H1 (cell line): ENCODE results near the gene SLC25A21. TPM values are rescaled to one million over a fixed set of nuclear protein-coding genes. Genes with fewer than 3 reads are reported as not detected.
"Not testable (repeated sequence)": the region's sequence is repeated elsewhere in the genome, so short reads cannot be mapped to it uniquely, and the experiment has no call there.

Experiments
- CTCF ChIA-PET: fragments of 300-600 bp; sonication (Branson Sonifier 250); formaldehyde crosslinking; loops from one replicate; lab custom pipeline; 2021; ENCODE audit not compliant: partially characterized antibody; lab: Charles Lee
- POLR2A ChIA-PET: fragments of 300-600 bp; sonication (Branson Sonifier 250); formaldehyde crosslinking; loops from one replicate; lab custom pipeline; 2021; ENCODE audit warnings: inconsistent platforms; ENCODE audit not compliant: partially characterized antibody; lab: Charles Lee
- DNase-seq, 2 experiments: peaks; one replicate each; pipeline versions ENCODE4 v3.0.0 to v3.0.0-alpha.2; 2010 to 2022; ENCODE audit warnings: low spot score in 2 of 2, low read depth in 1 of 2, mixed read lengths in 1 of 2
- FAIRE-seq: peaks from 2 replicates; lab custom pipeline; 2011; peaks lifted over from hg19 to GRCh38; lab: Jason Lieb, UNC
- H2AFZ ChIP-seq: 2 replicates; pipeline ENCODE4 v1.8.1; 2012; ENCODE audit warnings: low read length, inconsistent platforms
- H2AK5ac ChIP-seq: 2 replicates; pipeline ENCODE4 v1.6.1; 2013; ENCODE audit warnings: low read depth, low read length
- H2BK120ac ChIP-seq: replicated peaks from 2 replicates; pipeline ENCODE3; 2013; ENCODE audit warnings: low read depth, low read length, inconsistent platforms
- H2BK12ac ChIP-seq: 2 replicates; pipeline ENCODE4 v1.6.1; 2013; ENCODE audit warnings: low read depth, low read length
- H2BK15ac ChIP-seq: 2 replicates; pipeline ENCODE4 v1.6.1; 2013; ENCODE audit warnings: low read length
- H2BK20ac ChIP-seq: 2 replicates; pipeline ENCODE4 v1.6.1; 2013; ENCODE audit warnings: low read length
- H2BK5ac ChIP-seq: 2 replicates; pipeline ENCODE4 v1.6.1; 2013; ENCODE audit warnings: low read depth, low read length
- H3K14ac ChIP-seq: 2 replicates; pipeline ENCODE4 v1.6.1; 2013; ENCODE audit warnings: inconsistent platforms; ENCODE audit not compliant: insufficient read length
- H3K18ac ChIP-seq: 2 replicates; pipeline ENCODE4 v1.6.1; 2013; ENCODE audit warnings: low read length; ENCODE audit errors: extremely low read depth
- H3K23ac ChIP-seq: 2 replicates; pipeline ENCODE4 v1.6.1; 2013; ENCODE audit warnings: inconsistent platforms; ENCODE audit not compliant: insufficient read length
- H3K23me2 ChIP-seq: 2 replicates; pipeline ENCODE4 v1.6.1; 2013; ENCODE audit warnings: low read depth, low read length
- H3K27ac ChIP-seq: 2 replicates; pipeline ENCODE4 v1.6.1; 2011; ENCODE audit warnings: low read depth, low read length, inconsistent platforms
- H3K27me3 ChIP-seq, 4 experiments: replicated peaks in 1 of 4; 1 replicate in 1 of 4; 2 replicates in 3 of 4; pipeline versions ENCODE4 v1.6.1 to v1.8.1; 2011 to 2013; ENCODE audit warnings: low read length in 3 of 4, mild to moderate bottlenecking in 3 of 4, inconsistent platforms in 2 of 4, mixed read lengths in 2 of 4, moderate library complexity in 1 of 4; ENCODE audit not compliant: control insufficient read depth in 3 of 4, insufficient read depth in 3 of 4; ENCODE audit errors: extremely low read depth in 1 of 4
- H3K36me3 ChIP-seq, 4 experiments: 2 replicates each; pipeline versions ENCODE4 v1.6.1 to v1.8.1; 2011 to 2013; ENCODE audit warnings: mild to moderate bottlenecking in 4 of 4, low read length in 3 of 4, moderate library complexity in 2 of 4, control low read depth in 1 of 4, inconsistent platforms in 1 of 4; ENCODE audit not compliant: insufficient read depth in 4 of 4, control insufficient read depth in 2 of 4
- H3K4ac ChIP-seq: replicated peaks from 2 replicates; pipeline ENCODE3; 2013; ENCODE audit warnings: low read length, low read depth, mixed read lengths, inconsistent platforms; ENCODE audit not compliant: insufficient read length
- H3K4me1 ChIP-seq, 4 experiments: replicated peaks in 1 of 4; 1 replicate in 1 of 4; 2 replicates in 3 of 4; pipeline versions ENCODE4 v1.6.1 to v1.8.1; 2011 to 2013; ENCODE audit warnings: low read length in 3 of 4, inconsistent platforms in 2 of 4, mixed read lengths in 1 of 4; ENCODE audit not compliant: insufficient read depth in 4 of 4, control insufficient read depth in 3 of 4
- H3K4me2 ChIP-seq, 2 experiments: 2 replicates each; pipeline versions ENCODE4 v1.6.1 to v1.8.1; 2011 to 2013; ENCODE audit warnings: low read depth in 2 of 2, low read length in 2 of 2, control low read depth in 1 of 2, inconsistent platforms in 1 of 2, mild to moderate bottlenecking in 1 of 2; ENCODE audit not compliant: insufficient read depth in 1 of 2
- H3K4me3 ChIP-seq, 4 experiments: fragments of 200-600, 300-600 bp in 1 of 4; sonication (generic), shearing (Covaris generic), sonication (Bioruptor Twin) in 1 of 4; 2 replicates each; pipeline versions ENCODE4 v1.5.1 to v1.8.1; 2011 to 2016; ENCODE audit warnings: low read length in 4 of 4, low read depth in 3 of 4, control low read depth in 2 of 4, inconsistent platforms in 2 of 4, mild to moderate bottlenecking in 2 of 4, mixed read lengths in 1 of 4, moderate library complexity in 1 of 4; ENCODE audit not compliant: insufficient read depth in 2 of 4; ENCODE audit errors: extremely low read depth in 1 of 4
- H3K56ac ChIP-seq: replicated peaks from 2 replicates; pipeline ENCODE3; 2013; ENCODE audit warnings: low read depth, mild to moderate bottlenecking, mixed read lengths, low read length, inconsistent platforms; ENCODE audit not compliant: insufficient read length
- H3K79me1 ChIP-seq: 2 replicates; pipeline ENCODE4 v1.6.1; 2013; ENCODE audit warnings: low read depth, low read length, control low read depth
- H3K79me2 ChIP-seq, 2 experiments: 2 replicates each; pipeline versions ENCODE4 v1.6.1 to v1.8.1; 2012 to 2013; ENCODE audit warnings: low read length in 2 of 2, mild to moderate bottlenecking in 2 of 2, inconsistent platforms in 1 of 2; ENCODE audit not compliant: insufficient read depth in 2 of 2, control insufficient read depth in 1 of 2
- H3K9ac ChIP-seq, 4 experiments: replicated peaks in 1 of 4; 1 replicate in 1 of 4; 2 replicates in 3 of 4; pipeline versions ENCODE4 v1.6.1 to v1.8.1; 2011 to 2013; ENCODE audit warnings: low read depth in 3 of 4, low read length in 3 of 4, control low read depth in 2 of 4, mild to moderate bottlenecking in 2 of 4, moderate library complexity in 2 of 4, inconsistent platforms in 1 of 4; ENCODE audit errors: extremely low read depth in 1 of 4
- H3K9me3 ChIP-seq, 2 experiments: 2 replicates each; pipeline versions ENCODE4 v1.6.1 to v1.8.1; 2012 to 2013; ENCODE audit warnings: mild to moderate bottlenecking in 2 of 2, moderate library complexity in 2 of 2, control low read depth in 1 of 2, inconsistent platforms in 1 of 2, low read depth in 1 of 2, low read length in 1 of 2, mixed read lengths in 1 of 2; ENCODE audit not compliant: insufficient read depth in 2 of 2
- H4K20me1 ChIP-seq, 2 experiments: replicated peaks in 1 of 2; 2 replicates each; pipeline versions ENCODE3 to v1.8.1; 2011 to 2013; ENCODE audit warnings: inconsistent platforms in 2 of 2, low read length in 2 of 2, mild to moderate bottlenecking in 1 of 2; ENCODE audit not compliant: insufficient read depth in 2 of 2, control insufficient read depth in 1 of 2
- H4K5ac ChIP-seq: 2 replicates; pipeline ENCODE4 v1.6.1; 2013; ENCODE audit warnings: low read length, low read depth, mixed read lengths, inconsistent platforms; ENCODE audit not compliant: insufficient read length
- H4K8ac ChIP-seq: 2 replicates; pipeline ENCODE4 v1.8.0; 2013; ENCODE audit warnings: mild to moderate bottlenecking, moderate library complexity, low read length, inconsistent platforms; ENCODE audit not compliant: insufficient read depth; ENCODE audit errors: extremely low read depth
- H4K91ac ChIP-seq: replicated peaks from 2 replicates; pipeline ENCODE3; 2013; ENCODE audit warnings: low read length, mixed read lengths, inconsistent platforms; ENCODE audit not compliant: insufficient read length
- CBX5 ChIP-seq: fragments of 300-800, 300-1000 bp; sonication (generic); IDR thresholded peaks from 2 replicates; pipeline ENCODE4 v1.7.1; 2016; ENCODE audit warnings: antibody characterized with exemption, low read length, low read depth
- GABPA ChIP-seq: IDR thresholded peaks from 2 replicates; pipeline ENCODE4 v1.6.1; 2011; ENCODE audit warnings: mild to moderate bottlenecking, low read length, moderate library complexity, borderline replicate concordance; ENCODE audit not compliant: insufficient read depth
- JUN ChIP-seq: IDR thresholded peaks from 2 replicates; pipeline ENCODE4 v1.6.1; 2011; ENCODE audit warnings: low read depth, mild to moderate bottlenecking, improper control_type of control experiment, low read length
- JUND ChIP-seq: IDR thresholded peaks from 2 replicates; pipeline ENCODE4 v1.6.1; 2011; ENCODE audit warnings: mild to moderate bottlenecking, improper control_type of control experiment, low read length
- PHF8 ChIP-seq: fragments of 200-600 bp; sonication (generic); conservative IDR thresholded peaks from 2 replicates; pipeline ENCODE4 v1.7.1; 2012; ENCODE audit warnings: low read depth, mild to moderate bottlenecking, inconsistent platforms, low read length, moderate library complexity
- RXRA ChIP-seq: IDR thresholded peaks from 2 replicates; pipeline ENCODE4 v1.6.1; 2011; ENCODE audit warnings: low read depth, mild to moderate bottlenecking, low read length, moderate library complexity; ENCODE audit not compliant: insufficient read depth
- TEAD4 ChIP-seq: IDR thresholded peaks from 2 replicates; pipeline ENCODE4 v1.6.1; 2012; ENCODE audit warnings: low read depth, low read length, inconsistent platforms, mixed read lengths
- WGBS, 2 experiments: shearing (Covaris generic) in 1 of 2; methylation state at CpG; one replicate each; pipeline versions ENCODE4 v1.1.6 to v1.1.7; 2013 to 2015; ENCODE audit warnings: low lambda C conversion rate in 2 of 2, mixed read lengths in 2 of 2, inconsistent platforms in 1 of 2, low coverage in 1 of 2, missing lambda C conversion rate in 1 of 2; ENCODE audit not compliant: insufficient replicate concordance in 2 of 2, insufficient coverage in 1 of 2, insufficient read length in 1 of 2; ENCODE audit errors: extremely low coverage in 1 of 2, missing lambda C conversion rate in 1 of 2; 5-methylcytosine and 5-hydroxymethylcytosine counted together
- polyA plus RNA-seq, 7 experiments: library from polyadenylated mRNA; depleted of rRNA in 3 of 7; stranded (reverse) in 5 of 7; unstranded in 2 of 7; fragments of >200 nt in 5 of 7; fragments of 200-250 nt in 2 of 7; gene quantifications; 1 replicate in 5 of 7; 2 replicates in 1 of 7; 4 replicates in 1 of 7; pipeline versions ENCODE4 v1.2.1 to v1.2.3, GENCODE V29; 2011 to 2013; ENCODE audit warnings: missing spikeins in 2 of 7, mixed read lengths in 2 of 7
- total RNA-seq: library from RNA; stranded (reverse); fragmentation: NEBNext Ultra II Directional; extraction: Animal tissue kit (Norgen Biotek cat#: 25700); gene quantifications from 2 replicates; pipeline ENCODE4 v1.2.1, GENCODE V29; 2021

Gene SLC25A21
- total and polyA plus RNA-seq, 2 of the 8 experiments (the other 6 are each of a cell fraction or from before 2014, with no cell fraction given) = 6.9 to 15.7 TPM

- no peak for TF ChIP-seq PHF8
- no peak for TF ChIP-seq TEAD4
- TF ChIP-seq JUND = no peak
- TF ChIP-seq RXRA = no peak
- no peak for TF ChIP-seq GABPA
- no peak for TF ChIP-seq CBX5
- no peak for TF ChIP-seq JUN
These were observed 355.9 kb downstream of the SLC25A21 start (continued) for GRCh38 chr14:36816481-36816880.

GRCh38 chr14:36814783-36815182 is 357.6 kb downstream of the SLC25A21 start:
- DNase-seq, H2AK5ac ChIP-seq, H2BK12ac ChIP-seq, H3K23me2 ChIP-seq, H3K27ac ChIP-seq, H4K20me1 ChIP-seq, H3K23ac ChIP-seq, H2BK15ac ChIP-seq, H2BK20ac ChIP-seq, H3K9me3 ChIP-seq, H3K4me1 ChIP-seq, H3K4me2 ChIP-seq, H3K79me2 ChIP-seq, FAIRE-seq, H3K4ac ChIP-seq, H3K27me3 ChIP-seq, H3K56ac ChIP-seq, H2BK5ac ChIP-seq, H3K18ac ChIP-seq, H3K36me3 ChIP-seq, POLR2A ChIA-PET, H3K14ac ChIP-seq, H4K8ac ChIP-seq, H4K5ac ChIP-seq, H3K4me3 ChIP-seq, H2AFZ ChIP-seq, CTCF ChIA-PET, H3K79me1 ChIP-seq, H3K9ac ChIP-seq, H2BK120ac ChIP-seq, H4K91ac ChIP-seq: not testable (repeated sequence)
- WGBS, 2 experiments = 100% methylated on average over 5 of the region's 5 CpGs; no CpG with 5 or more reads in 1 of the 2 experiments
